PC-9 (cell line): ENCODE data around the gene ITPR3.

Experiments
- CTCF ChIP-seq: fragments of 200-600 bp; sonication (generic); conservative IDR thresholded peaks from 2 replicates; pipeline ENCODE4 v1.6.1; 2017; ENCODE audit warnings: mixed run types, antibody characterized with exemption, mild to moderate bottlenecking, moderate library complexity
- EZH2 ChIP-seq: fragments of 200-600 bp; sonication (generic); IDR thresholded peaks from 2 replicates; pipeline ENCODE4 v1.8.0; 2017; ENCODE audit warnings: antibody characterized with exemption, low read depth

- TF ChIP-seq CTCF, result no peak
- no peak for TF ChIP-seq EZH2
Measured at GRCh38 chr6:33623895-33624381, 2.8 kb downstream of the ITPR3 start.
